ENCODE results near the gene TEAD1. TPM values are rescaled to one million over a fixed set of nuclear protein-coding genes. Genes with fewer than 3 reads are reported as not detected.
A peak's percentile ranks its signal among the peaks of the same experiment; 100 is the strongest.

TEAD1 gene
- total and polyA plus RNA-seq, 2 experiments from 2014 or later, result 45.9 to 105 TPM

- TF ChIP-seq, protein P1, sequence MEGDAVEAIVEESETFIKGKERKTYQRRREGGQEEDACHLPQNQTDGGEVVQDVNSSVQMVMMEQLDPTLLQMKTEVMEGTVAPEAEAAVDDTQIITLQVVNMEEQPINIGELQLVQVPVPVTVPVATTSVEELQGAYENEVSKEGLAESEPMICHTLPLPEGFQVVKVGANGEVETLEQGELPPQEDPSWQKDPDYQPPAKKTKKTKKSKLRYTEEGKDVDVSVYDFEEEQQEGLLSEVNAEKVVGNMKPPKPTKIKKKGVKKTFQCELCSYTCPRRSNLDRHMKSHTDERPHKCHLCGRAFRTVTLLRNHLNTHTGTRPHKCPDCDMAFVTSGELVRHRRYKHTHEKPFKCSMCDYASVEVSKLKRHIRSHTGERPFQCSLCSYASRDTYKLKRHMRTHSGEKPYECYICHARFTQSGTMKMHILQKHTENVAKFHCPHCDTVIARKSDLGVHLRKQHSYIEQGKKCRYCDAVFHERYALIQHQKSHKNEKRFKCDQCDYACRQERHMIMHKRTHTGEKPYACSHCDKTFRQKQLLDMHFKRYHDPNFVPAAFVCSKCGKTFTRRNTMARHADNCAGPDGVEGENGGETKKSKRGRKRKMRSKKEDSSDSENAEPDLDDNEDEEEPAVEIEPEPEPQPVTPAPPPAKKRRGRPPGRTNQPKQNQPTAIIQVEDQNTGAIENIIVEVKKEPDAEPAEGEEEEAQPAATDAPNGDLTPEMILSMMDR (IDR thresholded peaks at IDR 0.05; ENCODE audit: low read depth, low read length), result no peak
- H3K9me3 ChIP-seq (ENCODE audit: low read depth), result no peaks in the 10 kb centered on the region
- H3K27me3 ChIP-seq, result no peaks in the 10 kb centered on the region
- no peak for DNase-seq (ENCODE audit: low read depth in 1 of 2, low spot score in 1 of 2)
- H3K36me3 ChIP-seq, result peaks cover 2% of the 10 kb centered on the region
- H3K27ac ChIP-seq, result no peak overlapping the region
- H3K4me1 ChIP-seq (ENCODE audit: low read depth), result peaks cover 20% of the 10 kb centered on the region
- H3K4me3 ChIP-seq, result no peak overlapping the region
Measured at GRCh38 chr11:12768726-12769673, 94.8 kb downstream of the TEAD1 start.

DNA sequence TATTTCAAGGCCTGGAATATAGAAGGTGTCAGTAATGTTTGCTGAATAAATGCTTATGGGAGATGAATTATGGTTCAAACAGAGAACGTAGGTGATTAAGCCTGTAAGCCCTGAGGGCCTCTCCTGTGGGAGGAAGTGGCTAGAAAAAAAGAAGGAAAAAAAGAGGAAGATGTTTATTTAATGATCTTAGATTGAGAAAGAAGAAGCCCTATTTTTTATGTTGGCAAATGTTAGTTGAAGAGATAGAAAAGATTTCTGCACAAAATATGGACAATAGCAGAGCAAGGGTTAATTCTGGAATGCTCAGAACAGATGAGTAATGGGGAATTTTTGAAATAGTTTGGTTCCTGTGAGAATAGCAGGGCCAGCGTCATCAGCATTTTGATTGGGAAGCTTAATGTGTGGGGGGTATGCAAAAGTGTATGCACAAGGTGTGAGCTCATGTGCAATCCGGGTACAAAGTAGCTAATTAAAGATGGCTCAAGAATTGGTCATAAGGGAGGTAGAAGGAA lies 95.7 kb downstream of the TEAD1 start:
- no peaks in the 10 kb centered on the region for H3K9me3 ChIP-seq (ENCODE audit: low read depth)
- H3K4me1 ChIP-seq (ENCODE audit: low read depth), result peaks cover 20% of the 10 kb centered on the region
- H3K36me3 ChIP-seq, result peaks cover under 1% of the 10 kb centered on the region
- H3K27me3 ChIP-seq, result no peaks in the 10 kb centered on the region
- H3K27ac ChIP-seq, result no peak overlapping the region
- DNase-seq (ENCODE audit: low read depth in 1 of 2, low spot score in 1 of 2), result peak in 1 of 2 donors; percentile 90
- TF ChIP-seq, protein P1 (IDR thresholded peaks at IDR 0.05; ENCODE audit: low read depth, low read length), result no peak
- no peak overlapping the region for H3K4me3 ChIP-seq

DNA sequence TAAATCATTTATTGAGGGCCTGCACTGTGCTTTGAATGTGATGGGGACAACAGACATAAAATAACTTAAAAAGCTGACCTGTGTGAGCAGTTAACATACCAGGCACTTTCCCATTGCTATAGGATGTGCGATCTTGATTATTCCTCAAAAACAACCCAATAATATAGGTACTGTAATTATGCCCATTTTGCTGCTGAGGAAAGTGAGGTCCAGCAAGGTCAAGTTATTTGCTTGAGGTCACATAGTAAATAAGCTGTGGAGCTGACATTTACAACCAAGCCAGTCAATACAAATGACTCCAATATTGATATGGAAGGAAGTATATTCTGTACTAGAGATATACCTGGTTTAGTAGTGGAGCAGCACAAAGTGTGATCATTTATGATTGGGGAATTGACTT lies 96.2 kb downstream of the TEAD1 start:
- peaks cover 23% of the 10 kb centered on the region for H3K4me1 ChIP-seq (ENCODE audit: low read depth)
- no peaks in the 10 kb centered on the region for H3K9me3 ChIP-seq (ENCODE audit: low read depth)
- DNase-seq (ENCODE audit: low read depth in 1 of 2, low spot score in 1 of 2), result no peak
- no peaks in the 10 kb centered on the region for H3K27me3 ChIP-seq
- H3K36me3 ChIP-seq, result no peaks in the 10 kb centered on the region
- H3K4me3 ChIP-seq, result no peak overlapping the region
- H3K27ac ChIP-seq, result peak overlapping the region; percentile 51
- TF ChIP-seq, protein P1 (IDR thresholded peaks at IDR 0.05; ENCODE audit: low read depth, low read length), result no peak

GRCh38 chr11:12770966-12771597 lies 96.9 kb downstream of the TEAD1 start:
- no peaks in the 10 kb centered on the region for H3K27me3 ChIP-seq
- no peak for DNase-seq (ENCODE audit: low read depth in 1 of 2, low spot score in 1 of 2)
- TF ChIP-seq, protein P1 (IDR thresholded peaks at IDR 0.05; ENCODE audit: low read depth, low read length), result no peak
- no peaks in the 10 kb centered on the region for H3K36me3 ChIP-seq
- no peak overlapping the region for H3K4me3 ChIP-seq
- peak overlapping the region; percentile 51 for H3K27ac ChIP-seq
- H3K9me3 ChIP-seq (ENCODE audit: low read depth), result no peaks in the 10 kb centered on the region
- peaks cover 29% of the 10 kb centered on the region for H3K4me1 ChIP-seq (ENCODE audit: low read depth)

DNA sequence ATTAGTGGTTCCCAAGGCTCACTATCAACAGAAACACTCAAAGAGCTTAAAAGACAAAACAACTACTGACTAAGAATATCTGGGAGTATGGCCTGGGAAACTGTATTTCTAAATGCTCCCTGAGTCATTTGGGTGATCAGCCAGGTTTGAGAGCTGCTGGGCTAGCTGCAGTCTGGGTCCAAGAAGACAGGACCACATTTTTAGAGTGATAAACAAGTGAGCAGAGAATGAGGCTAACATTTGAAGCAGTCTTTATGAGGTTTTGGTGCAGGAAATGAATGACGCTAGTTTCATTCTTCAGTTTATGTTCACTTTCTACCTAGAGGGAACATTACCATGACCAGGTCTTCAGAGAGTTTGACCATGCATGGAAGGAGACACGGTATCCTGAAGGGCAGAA lies 97.7 kb downstream of the TEAD1 start:
- H3K36me3 ChIP-seq, result no peaks in the 10 kb centered on the region
- H3K4me1 ChIP-seq (ENCODE audit: low read depth), result peaks cover 32% of the 10 kb centered on the region
- TF ChIP-seq, protein P1 (IDR thresholded peaks at IDR 0.05; ENCODE audit: low read depth, low read length), result no peak
- no peaks in the 10 kb centered on the region for H3K9me3 ChIP-seq (ENCODE audit: low read depth)
- peak overlapping the region; percentile 51 for H3K27ac ChIP-seq
- H3K27me3 ChIP-seq, result no peaks in the 10 kb centered on the region
- DNase-seq (ENCODE audit: low read depth in 1 of 2, low spot score in 1 of 2), result no peak
- H3K4me3 ChIP-seq, result no peak overlapping the region

All from cardiac muscle cell (in vitro differentiated cells and primary cell).